Vagina (tissue), 2 donors: ENCODE data around the gene MYLK. TPM values are rescaled to one million over a fixed set of nuclear protein-coding genes. Genes with fewer than 3 reads are reported as not detected.
A peak's percentile ranks its signal among the peaks of the same experiment; 100 is the strongest.

Source experiments
- DNase-seq, 2 donors: peaks; one replicate each; pipeline ENCODE4 v3.0.0-alpha.2; 2017; ENCODE audit errors: extremely low spot score in 2 of 2
- H3K27ac ChIP-seq: fragments of 200-600 bp; sonication (generic); one replicate; pipeline ENCODE4 v1.5.1; 2019
- H3K27me3 ChIP-seq: fragments of 200-600 bp; sonication (generic); one replicate; pipeline ENCODE4 v1.5.1; 2019
- H3K36me3 ChIP-seq, 2 donors: fragments of 200-600 bp; sonication (generic); one replicate each; pipeline ENCODE4 v1.5.1; 2017 to 2019
- H3K4me1 ChIP-seq: fragments of 200-600 bp; sonication (generic); one replicate; pipeline ENCODE4 v1.5.1; 2019
- H3K4me3 ChIP-seq, 2 donors: fragments of 200-600 bp; sonication (generic); 1 replicate in 1 of 2; 2 replicates in 1 of 2; pipeline ENCODE4 v1.5.1; 2016 to 2019
- H3K9me3 ChIP-seq: fragments of 200-600 bp; sonication (generic); one replicate; pipeline ENCODE4 v1.5.1; 2019
- POLR2A ChIP-seq, 2 donors: fragments of 450-650 bp; IDR thresholded peaks; one replicate each; pipeline ENCODE4 v1.6.1; 2017; ENCODE audit warnings: antibody characterized with exemption in 2 of 2, mild to moderate bottlenecking in 2 of 2, moderate library complexity in 2 of 2
- POLR2AphosphoS5 ChIP-seq, 2 donors: sonication (generic); formaldehyde crosslinking; IDR thresholded peaks; one replicate each; pipeline ENCODE4 v1.9.0; 2017; ENCODE audit warnings: antibody characterized with exemption in 2 of 2, mild to moderate bottlenecking in 2 of 2, low read depth in 1 of 2; ENCODE audit not compliant: insufficient read depth in 1 of 2
- intact Hi-C: fragments of 100-400 bp; cut with DNase I; formaldehyde crosslinking; loops from one replicate; pipeline ENCODE4 v1.15.1; 2023
- total RNA-seq: library from RNA; depleted of rRNA; stranded (reverse); fragments of >200 nt; gene quantifications from one replicate; pipeline ENCODE4 v1.2.3, GENCODE V29; 2016
- TF ChIP-seq, protein P1 (sequence below), 3 experiments: fragments of 450-650 bp in 2 of 3; fragments of 200-600 bp in 1 of 3; sonication (generic) in 1 of 3; IDR thresholded peaks; one replicate each; pipeline ENCODE4 v1.5.1; 2017 to 2019; ENCODE audit warnings: antibody characterized with exemption in 3 of 3, mild to moderate bottlenecking in 2 of 3, moderate library complexity in 2 of 3

MYLK gene
- total RNA-seq, 1 donor from 2014 or later = 352 TPM

DNA sequence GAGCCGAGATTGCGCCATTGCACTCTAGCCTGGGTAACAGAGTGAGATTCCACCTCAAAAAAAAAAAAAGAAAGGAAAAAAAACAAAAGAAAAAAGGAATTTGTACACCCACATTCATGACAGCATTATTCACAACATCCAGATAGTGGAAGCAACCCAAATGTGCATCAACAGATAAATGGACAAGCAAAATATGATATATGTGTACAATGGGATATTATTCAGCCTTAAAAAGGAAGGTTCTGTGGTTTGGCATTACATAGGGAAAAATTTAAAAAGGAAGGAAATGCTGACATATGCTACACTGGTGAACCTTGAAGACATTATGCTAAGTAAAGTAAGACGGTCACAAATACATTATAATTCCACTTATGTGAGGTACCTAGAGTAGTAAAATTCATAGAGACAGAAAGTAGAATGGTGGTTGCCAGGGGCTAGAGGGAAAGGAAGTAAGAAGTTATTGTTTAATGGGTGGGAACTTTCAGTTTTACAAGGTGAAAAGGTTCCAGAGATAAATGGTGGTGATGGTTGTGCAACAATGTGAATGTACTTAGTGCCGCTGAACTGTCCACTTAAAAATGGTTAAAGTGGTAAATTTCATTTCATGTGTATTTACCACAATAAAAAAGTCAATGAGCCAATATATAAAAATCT lies 118.5 kb downstream of the MYLK start:
- Histone ChIP-seq H3K27ac (no peak overlapping the region), H3K4me1 (peaks cover 16% of the 10 kb centered on the region), H3K9me3 (no peaks in the 10 kb centered on the region), H3K27me3 (no peaks in the 10 kb centered on the region), H3K4me3 (no peak overlapping the region), H3K36me3 (no peaks in the 10 kb centered on the region)
- DNase-seq = no peak
- intact Hi-C loops = no loop called here
- TF ChIP-seq POLR2A (IDR thresholded peaks at IDR 0.05) (no peak), POLR2AphosphoS5 (IDR thresholded peaks at IDR 0.05; ENCODE audit: insufficient read depth in 1 of 2, low read depth in 1 of 2) (peak in 1 of 2 donors; percentile 27)

DNA sequence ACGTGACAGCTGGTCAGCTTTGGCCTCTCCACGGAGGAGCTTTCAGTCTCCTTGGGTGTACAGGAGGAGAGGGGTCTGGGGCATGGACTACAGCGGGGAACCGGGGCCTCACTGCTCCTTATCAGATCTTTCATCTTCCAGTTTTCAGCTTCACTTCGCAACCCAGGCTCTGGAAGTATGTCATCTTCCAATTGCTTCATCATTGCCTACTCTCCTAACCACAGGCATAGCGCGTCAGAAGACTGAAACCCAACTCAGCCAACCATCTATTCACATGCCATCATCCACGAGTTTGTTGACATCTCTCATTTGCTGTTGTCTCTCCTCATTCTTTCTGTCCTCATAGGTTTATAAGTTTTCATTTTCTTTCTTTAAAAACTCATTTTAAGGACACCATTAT lies 119.5 kb downstream of the MYLK start:
- Histone ChIP-seq H3K36me3 (no peaks in the 10 kb centered on the region), H3K4me3 (no peak overlapping the region), H3K9me3 (no peaks in the 10 kb centered on the region), H3K4me1 (peaks cover 16% of the 10 kb centered on the region), H3K27ac (no peak overlapping the region), H3K27me3 (no peaks in the 10 kb centered on the region)
- no peak for TF ChIP-seq POLR2A (IDR thresholded peaks at IDR 0.05)
- no peak for TF ChIP-seq POLR2AphosphoS5 (IDR thresholded peaks at IDR 0.05; ENCODE audit: insufficient read depth in 1 of 2, low read depth in 1 of 2)
- TF ChIP-seq, protein P1, sequence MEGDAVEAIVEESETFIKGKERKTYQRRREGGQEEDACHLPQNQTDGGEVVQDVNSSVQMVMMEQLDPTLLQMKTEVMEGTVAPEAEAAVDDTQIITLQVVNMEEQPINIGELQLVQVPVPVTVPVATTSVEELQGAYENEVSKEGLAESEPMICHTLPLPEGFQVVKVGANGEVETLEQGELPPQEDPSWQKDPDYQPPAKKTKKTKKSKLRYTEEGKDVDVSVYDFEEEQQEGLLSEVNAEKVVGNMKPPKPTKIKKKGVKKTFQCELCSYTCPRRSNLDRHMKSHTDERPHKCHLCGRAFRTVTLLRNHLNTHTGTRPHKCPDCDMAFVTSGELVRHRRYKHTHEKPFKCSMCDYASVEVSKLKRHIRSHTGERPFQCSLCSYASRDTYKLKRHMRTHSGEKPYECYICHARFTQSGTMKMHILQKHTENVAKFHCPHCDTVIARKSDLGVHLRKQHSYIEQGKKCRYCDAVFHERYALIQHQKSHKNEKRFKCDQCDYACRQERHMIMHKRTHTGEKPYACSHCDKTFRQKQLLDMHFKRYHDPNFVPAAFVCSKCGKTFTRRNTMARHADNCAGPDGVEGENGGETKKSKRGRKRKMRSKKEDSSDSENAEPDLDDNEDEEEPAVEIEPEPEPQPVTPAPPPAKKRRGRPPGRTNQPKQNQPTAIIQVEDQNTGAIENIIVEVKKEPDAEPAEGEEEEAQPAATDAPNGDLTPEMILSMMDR (IDR thresholded peaks at IDR 0.05) = no peak
- no peak for DNase-seq
- intact Hi-C loops = no loop called here

DNA sequence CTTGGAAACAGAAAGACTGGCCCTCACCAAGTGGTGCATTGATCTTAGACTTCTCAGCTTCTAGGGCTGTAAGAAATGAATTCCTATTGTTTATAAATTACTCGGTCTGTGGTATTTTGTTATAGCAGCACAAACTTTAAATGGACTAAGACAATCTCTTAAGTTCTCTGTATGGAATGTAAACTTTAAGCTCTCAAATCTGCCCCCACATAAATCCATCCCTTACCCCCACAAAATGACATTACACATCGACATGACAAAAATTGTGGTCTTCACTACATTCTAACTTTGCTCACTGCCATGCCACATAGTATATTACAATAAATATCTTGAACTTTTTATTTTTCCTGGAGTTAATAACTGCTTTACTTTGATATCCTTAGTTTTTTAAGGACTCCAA lies 121.3 kb downstream of the MYLK start:
- no peak overlapping the region for H3K27ac ChIP-seq
- no peak overlapping the region for H3K4me3 ChIP-seq
- H3K9me3 ChIP-seq = no peaks in the 10 kb centered on the region
- no peaks in the 10 kb centered on the region for H3K36me3 ChIP-seq
- intact Hi-C loops = no loop called here
- no peak for DNase-seq
- H3K27me3 ChIP-seq = no peaks in the 10 kb centered on the region
- no peak for TF ChIP-seq POLR2AphosphoS5 (IDR thresholded peaks at IDR 0.05; ENCODE audit: insufficient read depth in 1 of 2, low read depth in 1 of 2)
- TF ChIP-seq, protein P1 (IDR thresholded peaks at IDR 0.05) = no peak
- no peak for TF ChIP-seq POLR2A (IDR thresholded peaks at IDR 0.05)
- peaks cover 32% of the 10 kb centered on the region for H3K4me1 ChIP-seq

DNA sequence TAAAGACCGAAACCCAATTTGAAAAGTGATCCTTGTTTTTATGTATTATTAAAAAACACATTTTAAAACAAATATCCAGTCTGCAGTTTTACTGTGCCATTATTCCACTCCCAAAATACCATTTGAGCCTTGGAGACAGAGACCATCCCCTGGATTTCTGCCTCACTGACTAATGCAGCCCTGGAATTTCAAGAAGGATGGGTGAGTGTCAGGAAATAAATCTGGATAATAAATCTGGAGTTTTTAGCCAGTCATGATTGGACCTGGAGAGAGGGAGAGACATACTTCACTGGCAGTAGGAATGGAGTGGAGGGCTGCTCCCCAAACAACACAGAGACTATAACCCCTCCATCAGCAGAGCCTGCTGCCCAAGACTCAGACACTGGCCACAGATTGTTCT lies 123.3 kb downstream of the MYLK start:
- peaks cover 35% of the 10 kb centered on the region for H3K4me1 ChIP-seq
- H3K9me3 ChIP-seq = no peaks in the 10 kb centered on the region
- DNase-seq = no peak
- no peaks in the 10 kb centered on the region for H3K36me3 ChIP-seq
- H3K4me3 ChIP-seq = no peak overlapping the region
- intact Hi-C loops = no loop called here
- H3K27me3 ChIP-seq = no peaks in the 10 kb centered on the region
- TF ChIP-seq POLR2A (IDR thresholded peaks at IDR 0.05) (no peak), POLR2AphosphoS5 (IDR thresholded peaks at IDR 0.05; ENCODE audit: insufficient read depth in 1 of 2, low read depth in 1 of 2) (no peak)
- TF ChIP-seq, protein P1 (IDR thresholded peaks at IDR 0.05) = no peak
- H3K27ac ChIP-seq = no peak overlapping the region

DNA sequence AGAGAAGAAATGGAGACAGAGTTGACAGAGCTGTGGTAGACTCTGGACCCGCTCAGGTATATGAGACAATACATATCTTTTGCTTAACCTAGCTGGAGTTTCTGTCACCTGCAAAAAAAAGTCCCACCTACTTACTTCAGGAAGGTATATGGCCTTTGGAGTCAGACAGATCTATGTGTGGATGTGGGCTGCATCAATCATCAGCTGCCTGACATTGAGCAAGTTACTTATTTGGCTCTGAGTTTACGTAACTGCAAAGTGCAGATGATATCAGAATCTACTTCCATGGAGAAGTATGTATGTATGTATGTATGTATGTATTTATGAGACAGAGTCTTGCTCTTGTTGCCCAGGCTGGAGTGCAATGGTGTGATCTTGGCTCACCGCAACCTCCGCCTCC lies 124.3 kb downstream of the MYLK start:
- Histone ChIP-seq H3K27me3 (no peaks in the 10 kb centered on the region), H3K9me3 (no peaks in the 10 kb centered on the region), H3K4me3 (no peak overlapping the region), H3K4me1 (peaks cover 27% of the 10 kb centered on the region), H3K36me3 (no peaks in the 10 kb centered on the region), H3K27ac (no peak overlapping the region)
- intact Hi-C loops = no loop called here
- no peak for DNase-seq
- TF ChIP-seq POLR2A (IDR thresholded peaks at IDR 0.05) (no peak), POLR2AphosphoS5 (IDR thresholded peaks at IDR 0.05; ENCODE audit: insufficient read depth in 1 of 2, low read depth in 1 of 2) (no peak)
- TF ChIP-seq, protein P1 (IDR thresholded peaks at IDR 0.05) = no peak
